ENCODE measurements around the gene IRGQ.

IRGQ gene

DNA sequence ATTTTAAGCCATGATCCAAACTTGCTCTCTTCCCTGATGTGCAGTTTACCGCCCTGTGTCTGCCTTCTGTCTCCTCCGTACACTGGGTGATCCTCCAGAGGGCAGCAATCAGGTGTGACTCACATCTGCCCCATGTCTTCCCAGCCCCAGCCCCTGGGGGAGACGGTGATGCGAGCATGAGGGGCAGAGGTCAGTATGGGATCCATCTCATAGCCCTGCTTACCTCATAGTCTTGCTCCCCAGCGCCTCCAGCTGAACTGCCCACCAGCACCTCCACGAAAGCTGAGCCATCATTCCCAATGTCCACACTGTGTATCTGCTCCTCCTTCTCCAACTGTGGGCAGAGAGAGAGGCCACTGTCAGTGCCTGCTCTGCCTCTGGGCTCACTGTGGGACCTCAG is 35.2 kb downstream of the IRGQ start:
- no peak for TF ChIP-seq EZH2phosphoT487 (IDR thresholded peaks at IDR 0.05; ENCODE audit: borderline replicate concordance, low read length)
- TF ChIP-seq, protein P1, sequence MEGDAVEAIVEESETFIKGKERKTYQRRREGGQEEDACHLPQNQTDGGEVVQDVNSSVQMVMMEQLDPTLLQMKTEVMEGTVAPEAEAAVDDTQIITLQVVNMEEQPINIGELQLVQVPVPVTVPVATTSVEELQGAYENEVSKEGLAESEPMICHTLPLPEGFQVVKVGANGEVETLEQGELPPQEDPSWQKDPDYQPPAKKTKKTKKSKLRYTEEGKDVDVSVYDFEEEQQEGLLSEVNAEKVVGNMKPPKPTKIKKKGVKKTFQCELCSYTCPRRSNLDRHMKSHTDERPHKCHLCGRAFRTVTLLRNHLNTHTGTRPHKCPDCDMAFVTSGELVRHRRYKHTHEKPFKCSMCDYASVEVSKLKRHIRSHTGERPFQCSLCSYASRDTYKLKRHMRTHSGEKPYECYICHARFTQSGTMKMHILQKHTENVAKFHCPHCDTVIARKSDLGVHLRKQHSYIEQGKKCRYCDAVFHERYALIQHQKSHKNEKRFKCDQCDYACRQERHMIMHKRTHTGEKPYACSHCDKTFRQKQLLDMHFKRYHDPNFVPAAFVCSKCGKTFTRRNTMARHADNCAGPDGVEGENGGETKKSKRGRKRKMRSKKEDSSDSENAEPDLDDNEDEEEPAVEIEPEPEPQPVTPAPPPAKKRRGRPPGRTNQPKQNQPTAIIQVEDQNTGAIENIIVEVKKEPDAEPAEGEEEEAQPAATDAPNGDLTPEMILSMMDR (IDR thresholded peaks at IDR 0.05; ENCODE audit: low read depth, low read length, poor library complexity, severe bottlenecking), result peak; percentile 12

DNA sequence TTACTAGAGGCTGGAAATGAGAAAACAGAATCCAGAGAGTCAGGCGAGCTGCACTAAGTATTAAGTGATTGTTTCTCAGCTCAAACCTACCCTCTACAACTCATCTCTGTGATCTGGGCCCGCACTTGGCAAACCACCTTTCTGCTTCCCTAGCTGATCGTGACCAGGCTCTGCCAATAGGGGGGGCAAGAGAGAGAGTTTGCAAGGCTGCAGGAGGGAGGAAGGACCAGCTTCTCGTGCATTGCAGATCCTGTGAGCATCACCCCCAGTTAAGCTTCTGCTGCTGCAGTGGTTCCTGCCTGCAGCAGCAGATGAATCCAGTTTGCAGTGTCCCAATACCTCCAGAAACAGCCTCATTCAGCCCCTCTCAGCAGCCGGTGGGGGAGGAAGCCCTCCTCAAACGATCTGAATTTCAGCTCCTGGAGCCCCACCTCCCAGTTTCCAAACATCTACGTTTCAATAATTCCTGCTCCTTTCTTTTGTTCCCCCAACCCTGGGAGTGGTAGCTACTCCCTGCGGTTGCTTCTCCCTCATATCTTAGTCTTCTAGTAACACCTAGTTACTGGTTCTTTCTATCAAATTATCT is 40.7 kb downstream of the IRGQ start:
- no peaks in the 10 kb centered on the region for H3K27me3 ChIP-seq (ENCODE audit: control insufficient read depth, low read length)
- no peaks in the 10 kb centered on the region for H3F3A ChIP-seq (ENCODE audit: control insufficient read depth, insufficient read depth)
- H4K20me1 ChIP-seq (ENCODE audit: control insufficient read depth, insufficient read depth, low read depth, low read length), result no peaks in the 10 kb centered on the region
- TF ChIP-seq, protein P1 (IDR thresholded peaks at IDR 0.05; ENCODE audit: low read depth, low read length, poor library complexity, severe bottlenecking), result peak; percentile 83
- no peak for TF ChIP-seq EZH2phosphoT487 (IDR thresholded peaks at IDR 0.05; ENCODE audit: borderline replicate concordance, low read length)
- peaks cover 40% of the 10 kb centered on the region for H3K36me3 ChIP-seq (ENCODE audit: control insufficient read depth, low read length)
- H3K4me2 ChIP-seq (ENCODE audit: low read length), result no peak overlapping the region
- H3K79me2 ChIP-seq (ENCODE audit: control insufficient read depth, low read length), result no peaks in the 10 kb centered on the region
- no peaks in the 10 kb centered on the region for H3K9me3 ChIP-seq (ENCODE audit: control insufficient read depth, insufficient read depth, low read length)
- no peaks in the 10 kb centered on the region for H3K9me2 ChIP-seq (replicated peaks; ENCODE audit: control insufficient read depth, low read length)
- H3K4me3 ChIP-seq (ENCODE audit: low read length), result no peak overlapping the region
- H3K27ac ChIP-seq (ENCODE audit: low read depth, low read length), result no peak overlapping the region
- no peaks in the 10 kb centered on the region for H3K4me1 ChIP-seq (ENCODE audit: control insufficient read depth, low read length)

More for the DNA sequence above, 35.2 kb downstream of the IRGQ start:
- no peak overlapping the region for H3K4me2 ChIP-seq (ENCODE audit: low read length)
- H3K9me3 ChIP-seq (ENCODE audit: control insufficient read depth, insufficient read depth, low read length), result no peaks in the 10 kb centered on the region
- no peak overlapping the region for H3K27ac ChIP-seq (ENCODE audit: low read depth, low read length)
- H3K79me2 ChIP-seq (ENCODE audit: control insufficient read depth, low read length), result peaks cover 10% of the 10 kb centered on the region
- peaks cover 37% of the 10 kb centered on the region for H3K36me3 ChIP-seq (ENCODE audit: control insufficient read depth, low read length)
- peaks cover 24% of the 10 kb centered on the region for H3K4me1 ChIP-seq (ENCODE audit: control insufficient read depth, low read length)
- no peaks in the 10 kb centered on the region; the same call in 1 of the 2 replicates for H3F3A ChIP-seq (ENCODE audit: control insufficient read depth, insufficient read depth)
- no peak overlapping the region for H3K4me3 ChIP-seq (ENCODE audit: low read length)
- no peaks in the 10 kb centered on the region for H3K27me3 ChIP-seq (ENCODE audit: control insufficient read depth, low read length)
- no peaks in the 10 kb centered on the region for H3K9me2 ChIP-seq (replicated peaks; ENCODE audit: control insufficient read depth, low read length)
- no peaks in the 10 kb centered on the region for H4K20me1 ChIP-seq (ENCODE audit: control insufficient read depth, insufficient read depth, low read depth, low read length)

DNA sequence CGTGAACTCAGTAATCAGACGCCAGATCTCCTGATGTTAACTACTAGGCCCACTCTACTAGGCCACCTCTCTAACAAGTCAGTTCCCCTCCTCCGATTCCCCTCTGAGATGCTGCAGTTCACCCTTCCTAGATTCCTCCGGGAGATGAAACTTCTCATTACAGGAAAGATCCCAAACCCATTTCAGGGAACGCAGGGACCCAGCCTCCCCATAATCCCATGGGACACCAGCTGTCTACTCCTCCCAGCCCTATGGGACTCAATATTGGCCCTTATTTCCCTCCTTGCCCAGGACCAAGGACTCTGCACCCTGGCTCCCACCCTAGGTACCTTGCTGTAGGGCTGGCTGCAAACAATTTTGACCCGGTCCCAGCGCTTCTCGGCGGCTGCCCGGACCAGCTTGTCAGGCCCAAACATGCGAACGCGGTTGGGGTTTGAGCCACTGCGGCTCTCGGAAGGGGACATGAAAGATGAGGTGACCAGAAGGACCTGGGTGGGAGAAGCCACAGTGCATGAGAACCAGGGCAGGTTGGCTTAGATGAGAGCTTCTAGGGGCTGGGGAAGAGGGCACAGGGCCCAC is 41.5 kb downstream of the IRGQ start:
- Histone ChIP-seq H3K27me3 (ENCODE audit: control insufficient read depth, low read length) (no peaks in the 10 kb centered on the region), H3K9me3 (ENCODE audit: control insufficient read depth, insufficient read depth, low read length) (no peaks in the 10 kb centered on the region), H3K4me1 (ENCODE audit: control insufficient read depth, low read length) (no peaks in the 10 kb centered on the region), H3K9me2 (replicated peaks; ENCODE audit: control insufficient read depth, low read length) (no peaks in the 10 kb centered on the region), H4K20me1 (ENCODE audit: control insufficient read depth, insufficient read depth, low read depth, low read length) (no peaks in the 10 kb centered on the region), H3F3A (ENCODE audit: control insufficient read depth, insufficient read depth) (no peaks in the 10 kb centered on the region), H3K79me2 (ENCODE audit: control insufficient read depth, low read length) (no peaks in the 10 kb centered on the region), H3K4me3 (ENCODE audit: low read length) (no peak overlapping the region), H3K4me2 (ENCODE audit: low read length) (no peak overlapping the region), H3K36me3 (ENCODE audit: control insufficient read depth, low read length) (peaks cover 40% of the 10 kb centered on the region), H3K27ac (ENCODE audit: low read depth, low read length) (no peak overlapping the region)
- TF ChIP-seq EZH2phosphoT487 (IDR thresholded peaks at IDR 0.05; ENCODE audit: borderline replicate concordance, low read length), result no peak
- TF ChIP-seq, protein P1 (IDR thresholded peaks at IDR 0.05; ENCODE audit: low read depth, low read length, poor library complexity, severe bottlenecking), result no peak

All from DOHH2 (cell line).